Measurements from ENCODE around the gene BACE2. TPM values are rescaled to one million over a fixed set of nuclear protein-coding genes. Genes with fewer than 3 reads are reported as not detected.

Gene BACE2
- total and polyA plus RNA-seq, 2 donors (not counting 3 experiments of a cell fraction or from before 2014, with no cell fraction given): 113 to 184 TPM

DNA sequence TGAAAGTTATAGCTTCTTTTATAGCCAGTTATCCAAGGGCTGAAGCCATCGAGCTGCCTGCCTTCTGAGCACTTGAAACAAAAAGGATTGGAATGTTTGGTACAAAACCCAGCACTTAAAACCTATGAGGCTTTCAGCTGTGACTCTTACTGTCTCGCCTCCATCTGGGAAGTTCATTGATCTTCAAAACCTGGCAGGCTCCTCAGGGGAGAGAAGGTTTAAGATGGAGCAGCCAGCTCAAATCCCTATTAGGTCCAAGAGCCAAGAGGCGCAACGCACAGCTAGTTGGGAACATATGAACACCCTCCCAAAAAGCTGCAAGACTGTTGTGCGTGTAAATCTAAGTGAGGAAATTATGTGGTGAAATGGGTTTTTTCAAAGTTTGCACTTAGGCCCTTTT, 33.4 kb downstream of the BACE2 start:
- Histone ChIP-seq H3K79me2 (ENCODE audit: control insufficient read depth, insufficient read depth, low read length) (peaks cover 4% of the 10 kb centered on the region), H2AFZ (ENCODE audit: low read depth, low read length) (no peak overlapping the region), H3K9me1 (replicated peaks; ENCODE audit: control insufficient read depth, extremely low read depth, insufficient read depth, low read length) (no peaks in the 10 kb centered on the region), H3K4me2 (ENCODE audit: insufficient read depth, low read length) (no peak overlapping the region), H3K9ac (replicated peaks; ENCODE audit: extremely low read depth, insufficient read depth, low read length) (no peak overlapping the region), H3K27me3 (ENCODE audit: control insufficient read depth in 2 of 2, insufficient read depth in 2 of 2, low read length in 2 of 2) (no peaks in the 10 kb centered on the region), H3K9me3 (replicated peaks; ENCODE audit: control insufficient read depth, insufficient read depth, low read length) (no peaks in the 10 kb centered on the region), H4K20me1 (replicated peaks; ENCODE audit: control insufficient read depth, extremely low read depth, insufficient read depth, low read length) (peaks cover 4% of the 10 kb centered on the region), H3K4me3 (replicated peaks in 1 of 3; ENCODE audit: insufficient read depth in 1 of 3, low read depth in 1 of 3, low read length in 3 of 3) (no peak overlapping the region), H3K4me1 (ENCODE audit: control insufficient read depth, extremely low read depth, insufficient read depth, low read length) (peaks cover under 1% of the 10 kb centered on the region), H3K27ac (ENCODE audit: insufficient read depth, low read depth, low read length) (no peak overlapping the region), H3K36me3 (ENCODE audit: control insufficient read depth in 2 of 2, extremely low read depth in 1 of 2, insufficient read depth in 2 of 2, low read length in 2 of 2) (no peaks in the 10 kb centered on the region)
- POLR2A ChIA-PET: no interaction called here
- CTCF ChIA-PET: no interaction called here
- intact Hi-C loops (cut with micrococcal nuclease): no loop called here
- BruUV-seq (replicated peaks): no TSS peak
- TF ChIP-seq EZH2 (IDR thresholded peaks at IDR 0.05; ENCODE audit: borderline replicate concordance, low read depth, low read length, severe bottlenecking) (no peak), JUN (IDR thresholded peaks at IDR 0.05; ENCODE audit: borderline replicate concordance, insufficient read depth, insufficient read length, low read depth) (no peak), GATA2 (IDR thresholded peaks at IDR 0.05; ENCODE audit: insufficient read depth, insufficient read length, low read depth, low read length) (no peak), MYC (IDR thresholded peaks at IDR 0.05; ENCODE audit: low read depth, low read length) (no peak), FOS (IDR thresholded peaks at IDR 0.05; ENCODE audit: borderline replicate concordance, insufficient read depth, low read length) (no peak), POLR2A (IDR thresholded peaks at IDR 0.05; ENCODE audit: low read depth, low read length) (no peak), POLR2AphosphoS5 (IDR thresholded peaks at IDR 0.05; ENCODE audit: insufficient read depth, low read depth, low read length) (no peak)
- TF ChIP-seq, protein P1, sequence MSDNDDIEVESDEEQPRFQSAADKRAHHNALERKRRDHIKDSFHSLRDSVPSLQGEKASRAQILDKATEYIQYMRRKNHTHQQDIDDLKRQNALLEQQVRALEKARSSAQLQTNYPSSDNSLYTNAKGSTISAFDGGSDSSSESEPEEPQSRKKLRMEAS (IDR thresholded peaks at IDR 0.05; ENCODE audit: insufficient read depth, insufficient read length): no peak
- TF ChIP-seq, protein P2, sequence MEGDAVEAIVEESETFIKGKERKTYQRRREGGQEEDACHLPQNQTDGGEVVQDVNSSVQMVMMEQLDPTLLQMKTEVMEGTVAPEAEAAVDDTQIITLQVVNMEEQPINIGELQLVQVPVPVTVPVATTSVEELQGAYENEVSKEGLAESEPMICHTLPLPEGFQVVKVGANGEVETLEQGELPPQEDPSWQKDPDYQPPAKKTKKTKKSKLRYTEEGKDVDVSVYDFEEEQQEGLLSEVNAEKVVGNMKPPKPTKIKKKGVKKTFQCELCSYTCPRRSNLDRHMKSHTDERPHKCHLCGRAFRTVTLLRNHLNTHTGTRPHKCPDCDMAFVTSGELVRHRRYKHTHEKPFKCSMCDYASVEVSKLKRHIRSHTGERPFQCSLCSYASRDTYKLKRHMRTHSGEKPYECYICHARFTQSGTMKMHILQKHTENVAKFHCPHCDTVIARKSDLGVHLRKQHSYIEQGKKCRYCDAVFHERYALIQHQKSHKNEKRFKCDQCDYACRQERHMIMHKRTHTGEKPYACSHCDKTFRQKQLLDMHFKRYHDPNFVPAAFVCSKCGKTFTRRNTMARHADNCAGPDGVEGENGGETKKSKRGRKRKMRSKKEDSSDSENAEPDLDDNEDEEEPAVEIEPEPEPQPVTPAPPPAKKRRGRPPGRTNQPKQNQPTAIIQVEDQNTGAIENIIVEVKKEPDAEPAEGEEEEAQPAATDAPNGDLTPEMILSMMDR (IDR thresholded peaks at IDR 0.05; ENCODE audit: extremely low read depth in 1 of 2, insufficient read depth in 1 of 2, low read depth in 1 of 2, low read length in 2 of 2): no peak
- DNase-seq (ENCODE audit: low read depth, low spot score) (no peak), FAIRE-seq (no peak)
- dilution Hi-C loops (cut with MboI; ENCODE audit: extremely low pct_ligation_motif_present, low sequenced_read_pairs): no loop called here
